Activated CD4-positive, alpha-beta T cell treated with anti-CD3 and anti-CD28 coated beads, Interleukin-2, amount 10 ng/mL, durations not matched to agents 24 days and 14 days (primary cell): ENCODE results near the gene GPR39. TPM values are rescaled to one million over a fixed set of nuclear protein-coding genes. Genes with fewer than 3 reads are reported as not detected.

Experiments used
- DNase-seq: peaks from one replicate; pipeline ENCODE4 v3.0.0; 2022
- H3K27ac Mint-ChIP-seq: one replicate; pipeline ENCODE4 v1.8.0; 2022; ENCODE audit warnings: mild to moderate bottlenecking, mixed read lengths
- H3K27me3 Mint-ChIP-seq: one replicate; pipeline ENCODE4 v1.8.0; 2022; ENCODE audit warnings: mixed read lengths
- H3K36me3 Mint-ChIP-seq: one replicate; pipeline ENCODE4 v1.8.0; 2022; ENCODE audit warnings: low read depth, mild to moderate bottlenecking, mixed read lengths
- H3K4me1 Mint-ChIP-seq: one replicate; pipeline ENCODE4 v1.8.0; 2021; ENCODE audit warnings: mixed read lengths
- H3K4me3 Mint-ChIP-seq: one replicate; pipeline ENCODE4 v1.8.0; 2022; ENCODE audit warnings: mild to moderate bottlenecking, moderate library complexity, mixed read lengths
- H3K9me3 Mint-ChIP-seq: one replicate; pipeline ENCODE4 v1.8.0; 2021; ENCODE audit warnings: mixed read lengths
- intact Hi-C: fragments of 100-400 bp; cut with micrococcal nuclease; formaldehyde crosslinking; loops from one replicate; pipeline ENCODE4 v1.15.1; 2023
- total RNA-seq: library from RNA; stranded (reverse); gene quantifications from 2 replicates; pipeline ENCODE4 v1.2.3, GENCODE V29; 2022

GPR39 gene
- total RNA-seq, 1 donor from 2014 or later, result not detected

DNA sequence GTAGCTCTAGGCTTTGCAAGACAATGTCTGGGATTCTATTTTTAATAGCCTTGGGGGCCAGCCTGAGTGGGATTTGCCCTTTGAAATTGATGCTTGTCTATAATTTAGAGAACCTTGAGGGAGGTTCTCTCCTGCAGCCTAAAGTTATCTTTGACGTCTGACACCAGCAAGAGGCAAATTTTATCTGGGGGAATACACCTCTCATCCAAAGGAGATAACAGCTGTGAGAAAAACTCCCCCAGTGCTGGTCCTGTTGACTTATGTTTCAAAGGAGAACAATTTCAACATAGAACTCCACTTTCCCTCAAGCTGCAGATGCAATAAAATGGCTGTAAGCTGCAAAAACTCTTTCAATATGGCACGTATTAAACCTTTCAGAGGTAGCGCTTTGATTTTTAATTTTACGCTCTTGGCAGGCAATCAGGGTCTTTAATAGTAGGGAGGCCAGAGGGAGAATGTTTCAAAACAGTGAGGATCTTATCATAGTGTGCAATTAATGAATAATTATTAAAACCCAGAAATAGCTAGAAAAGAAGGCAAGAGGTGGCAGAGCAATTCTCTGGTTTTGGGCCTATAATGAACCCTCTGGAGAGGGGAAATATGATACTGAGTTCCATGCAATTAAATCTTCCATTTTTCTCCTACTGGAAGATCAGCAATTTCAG, 191.0 kb downstream of the GPR39 start:
- Mint-ChIP-seq H3K36me3 (no peaks in the 10 kb centered on the region), H3K4me3 (no peak overlapping the region), H3K4me1 (no peaks in the 10 kb centered on the region), H3K27ac (no peak overlapping the region), H3K27me3 (no peaks in the 10 kb centered on the region), H3K9me3 (no peaks in the 10 kb centered on the region)
- no peak for DNase-seq
- intact Hi-C loops, result no loop called here

DNA sequence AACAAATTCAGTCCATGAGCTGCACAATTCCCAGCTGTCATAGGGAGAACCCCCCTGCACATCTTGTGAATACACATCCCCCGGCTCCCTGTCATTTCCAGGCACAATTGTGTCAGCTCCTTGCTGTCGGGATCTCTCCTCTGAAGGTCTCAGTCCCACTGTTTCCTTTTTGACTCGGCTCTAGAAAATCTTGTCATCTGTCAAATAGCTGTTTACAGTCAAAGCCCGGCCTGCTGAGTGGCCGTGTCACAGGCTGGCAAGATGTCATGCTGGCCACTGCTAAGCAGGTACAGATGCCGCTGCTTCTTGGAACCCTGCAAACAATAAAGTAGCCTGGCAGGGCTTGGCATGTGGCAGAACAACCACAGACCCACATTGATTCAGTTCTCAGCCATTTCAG, 191.7 kb downstream of the GPR39 start:
- no peaks in the 10 kb centered on the region for H3K4me1 Mint-ChIP-seq
- no peaks in the 10 kb centered on the region for H3K9me3 Mint-ChIP-seq
- intact Hi-C loops, result no loop called here
- no peak for DNase-seq
- H3K27me3 Mint-ChIP-seq, result no peaks in the 10 kb centered on the region
- no peak overlapping the region for H3K4me3 Mint-ChIP-seq
- H3K27ac Mint-ChIP-seq, result peak overlapping the region; percentile 58
- no peaks in the 10 kb centered on the region for H3K36me3 Mint-ChIP-seq

DNA sequence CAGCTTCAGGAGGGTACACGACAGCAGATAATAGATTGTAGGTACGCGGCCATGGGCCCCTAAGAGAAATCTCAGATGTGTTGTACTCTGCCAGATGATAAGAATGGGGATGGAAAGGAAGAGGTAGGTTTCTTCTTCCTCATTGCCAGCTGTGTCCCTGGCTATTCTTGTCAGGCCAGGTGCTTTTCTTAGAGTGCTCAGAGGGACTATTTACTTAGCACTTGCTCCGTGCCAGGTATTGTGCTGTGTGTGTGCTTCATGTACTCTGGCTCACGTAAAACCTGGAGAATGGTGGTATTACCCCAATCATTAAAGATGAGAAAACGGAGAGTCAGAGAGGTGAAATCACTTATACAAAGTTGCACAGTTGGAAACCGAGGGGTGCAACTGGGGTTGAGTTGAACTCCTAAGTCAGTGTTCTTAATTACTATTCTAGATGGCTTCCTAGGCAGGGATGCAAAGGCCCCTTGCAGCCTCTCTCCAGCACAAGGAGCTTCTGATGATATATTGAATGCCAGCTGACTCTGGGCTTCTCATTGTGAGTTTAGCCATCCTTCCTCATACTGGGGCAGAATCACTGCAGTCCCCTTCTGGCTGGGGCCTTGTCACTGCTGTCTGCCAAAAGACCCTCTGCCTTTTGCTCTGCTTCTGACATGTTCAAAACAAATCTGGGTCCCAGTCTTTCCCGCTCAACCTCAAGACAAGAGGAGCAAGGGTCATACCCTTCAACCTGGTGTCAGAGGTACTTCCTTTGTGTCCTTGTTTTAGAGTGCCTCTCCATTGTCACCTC, 192.7 kb downstream of the GPR39 start:
- Mint-ChIP-seq H3K9me3 (no peaks in the 10 kb centered on the region), H3K4me3 (no peak overlapping the region), H3K27me3 (no peaks in the 10 kb centered on the region), H3K4me1 (no peaks in the 10 kb centered on the region), H3K27ac (no peak overlapping the region), H3K36me3 (no peaks in the 10 kb centered on the region)
- no peak for DNase-seq
- intact Hi-C loops, result no loop called here

DNA sequence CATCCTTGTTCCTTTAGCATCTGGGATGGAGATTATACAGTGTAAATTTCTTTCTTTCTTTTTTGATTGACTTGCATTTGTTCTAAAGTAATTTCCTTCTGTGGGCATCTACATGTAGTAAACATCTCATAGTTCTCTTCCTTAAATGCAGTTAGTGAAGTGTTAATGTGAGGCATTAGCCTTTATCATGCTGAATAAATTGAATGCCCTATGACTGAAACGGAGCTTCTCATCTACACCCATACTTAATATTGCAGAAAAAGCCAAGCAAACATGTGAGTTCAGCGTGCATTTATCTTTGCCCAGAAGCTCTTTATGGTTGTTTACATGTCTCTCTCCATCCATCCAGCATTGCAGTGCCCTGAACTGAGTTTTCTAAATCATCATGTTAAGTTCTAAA, 195.1 kb downstream of the GPR39 start:
- Mint-ChIP-seq H3K4me1 (no peaks in the 10 kb centered on the region), H3K9me3 (no peaks in the 10 kb centered on the region), H3K36me3 (no peaks in the 10 kb centered on the region), H3K27me3 (no peaks in the 10 kb centered on the region), H3K4me3 (no peak overlapping the region), H3K27ac (no peak overlapping the region)
- no peak for DNase-seq
- intact Hi-C loops, result no loop called here

DNA sequence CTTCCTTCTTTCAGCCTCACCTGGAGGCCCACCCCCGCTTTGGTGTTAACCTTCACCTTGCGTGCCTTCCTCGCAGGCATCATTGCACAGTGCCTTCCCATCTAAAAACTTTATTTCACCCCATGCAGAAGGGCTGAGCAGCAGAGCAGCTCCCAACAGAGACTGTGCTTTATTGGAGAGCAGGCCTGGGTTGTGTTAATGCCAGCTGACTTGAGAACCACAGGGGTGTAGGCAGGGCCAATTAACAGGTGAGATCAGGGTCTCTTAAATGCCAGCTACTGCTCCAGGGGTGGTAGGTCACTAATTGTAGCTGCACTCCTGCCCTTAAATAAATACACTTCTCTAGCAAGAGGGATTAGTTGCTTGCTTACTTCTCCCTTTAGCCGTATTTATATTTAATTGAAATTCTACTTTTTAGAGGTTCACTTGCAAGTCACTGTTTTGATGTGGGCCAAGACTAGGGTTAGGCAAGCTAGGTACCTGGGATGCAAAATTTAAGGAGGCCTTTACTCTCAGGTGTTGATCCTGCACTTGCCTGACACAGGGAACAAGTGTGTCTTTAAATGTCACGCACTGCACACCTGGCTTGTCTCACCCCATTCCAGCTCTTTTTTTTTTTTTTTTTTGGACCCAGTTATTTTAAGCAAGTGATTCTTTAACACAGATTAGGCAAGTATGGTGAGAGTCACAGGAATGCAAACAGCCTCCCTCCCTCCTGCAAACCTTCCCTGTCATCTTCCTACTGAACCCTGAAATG, 198.9 kb downstream of the GPR39 start:
- Mint-ChIP-seq H3K27ac (no peak overlapping the region), H3K4me3 (no peak overlapping the region), H3K9me3 (no peaks in the 10 kb centered on the region), H3K27me3 (no peaks in the 10 kb centered on the region), H3K36me3 (no peaks in the 10 kb centered on the region), H3K4me1 (no peaks in the 10 kb centered on the region)
- intact Hi-C loops, result no loop called here
- no peak for DNase-seq

DNA sequence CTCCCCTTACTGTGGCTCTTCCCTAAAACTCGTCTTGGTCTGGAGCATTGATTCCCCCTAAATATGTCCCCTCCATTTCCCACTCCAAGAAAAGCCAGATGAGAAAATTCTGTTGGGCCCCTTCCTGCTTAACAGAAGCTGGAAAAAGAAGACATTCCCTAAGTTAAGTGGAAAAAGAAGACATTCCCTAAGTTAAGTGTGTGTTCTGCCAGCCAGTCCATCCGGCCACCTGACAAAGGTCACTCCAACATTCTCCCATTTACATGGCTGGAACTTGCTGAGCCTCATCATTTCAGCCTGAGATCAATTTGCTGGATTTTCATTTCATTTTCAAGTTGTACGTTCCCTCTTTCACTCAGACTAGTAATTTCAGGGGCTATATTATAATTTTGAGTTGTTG, 201.4 kb downstream of the GPR39 start:
- Mint-ChIP-seq H3K27ac (no peak overlapping the region), H3K9me3 (no peaks in the 10 kb centered on the region), H3K4me3 (no peak overlapping the region), H3K36me3 (no peaks in the 10 kb centered on the region), H3K4me1 (no peaks in the 10 kb centered on the region), H3K27me3 (no peaks in the 10 kb centered on the region)
- intact Hi-C loops, result no loop called here
- no peak for DNase-seq

DNA sequence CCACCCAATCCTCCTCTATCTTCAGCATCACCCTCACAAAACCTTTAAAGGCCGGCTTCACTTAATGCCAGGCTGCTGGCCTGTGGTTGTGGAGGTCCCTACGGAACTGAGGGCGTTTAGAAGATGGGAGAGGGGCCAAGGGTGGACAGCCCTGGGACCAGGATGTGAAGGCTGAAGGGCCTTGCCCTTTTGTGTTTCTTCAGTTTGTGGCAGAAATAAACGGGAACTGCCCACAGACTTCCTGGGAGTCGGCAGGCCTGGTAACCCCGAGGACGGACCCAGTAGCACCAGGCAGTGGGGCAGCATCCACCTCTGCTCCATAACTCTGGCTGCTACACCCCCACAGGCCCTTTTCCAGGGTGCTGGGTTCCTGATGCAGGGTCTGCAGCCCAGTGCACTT, 202.1 kb downstream of the GPR39 start:
- H3K27me3 Mint-ChIP-seq, result no peaks in the 10 kb centered on the region

DNA sequence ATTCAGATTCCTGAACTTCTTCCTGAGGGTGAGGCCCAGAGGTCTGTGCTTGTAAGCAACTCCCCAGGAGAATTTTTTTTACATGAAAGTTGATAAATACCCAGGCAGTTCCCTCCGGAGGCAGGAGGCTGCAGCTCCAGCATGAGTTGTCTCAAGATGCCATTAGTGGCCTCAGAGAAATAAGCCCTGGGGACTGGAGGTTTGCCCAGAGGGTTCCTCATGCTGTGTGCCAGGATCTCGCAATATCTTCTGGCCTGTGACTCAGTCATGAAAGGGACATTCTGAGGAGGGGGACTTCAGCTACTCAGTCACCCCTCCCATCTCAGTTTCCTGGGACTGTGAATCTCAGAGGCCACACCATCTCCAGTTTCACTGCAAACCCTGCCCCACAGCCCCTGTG, 203.5 kb downstream of the GPR39 start:
- no peaks in the 10 kb centered on the region for H3K4me1 Mint-ChIP-seq
- no peak overlapping the region for H3K4me3 Mint-ChIP-seq
- H3K36me3 Mint-ChIP-seq, result no peaks in the 10 kb centered on the region
- no peaks in the 10 kb centered on the region for H3K9me3 Mint-ChIP-seq
- no peaks in the 10 kb centered on the region for H3K27me3 Mint-ChIP-seq
- no peak for DNase-seq
- no peak overlapping the region for H3K27ac Mint-ChIP-seq
- intact Hi-C loops, result no loop called here

More for the DNA sequence above, 202.1 kb downstream of the GPR39 start:
- no peak for DNase-seq
- Mint-ChIP-seq H3K27ac (no peak overlapping the region), H3K4me1 (no peaks in the 10 kb centered on the region), H3K4me3 (no peak overlapping the region), H3K9me3 (no peaks in the 10 kb centered on the region), H3K36me3 (no peaks in the 10 kb centered on the region)
- intact Hi-C loops, result no loop called here

DNA sequence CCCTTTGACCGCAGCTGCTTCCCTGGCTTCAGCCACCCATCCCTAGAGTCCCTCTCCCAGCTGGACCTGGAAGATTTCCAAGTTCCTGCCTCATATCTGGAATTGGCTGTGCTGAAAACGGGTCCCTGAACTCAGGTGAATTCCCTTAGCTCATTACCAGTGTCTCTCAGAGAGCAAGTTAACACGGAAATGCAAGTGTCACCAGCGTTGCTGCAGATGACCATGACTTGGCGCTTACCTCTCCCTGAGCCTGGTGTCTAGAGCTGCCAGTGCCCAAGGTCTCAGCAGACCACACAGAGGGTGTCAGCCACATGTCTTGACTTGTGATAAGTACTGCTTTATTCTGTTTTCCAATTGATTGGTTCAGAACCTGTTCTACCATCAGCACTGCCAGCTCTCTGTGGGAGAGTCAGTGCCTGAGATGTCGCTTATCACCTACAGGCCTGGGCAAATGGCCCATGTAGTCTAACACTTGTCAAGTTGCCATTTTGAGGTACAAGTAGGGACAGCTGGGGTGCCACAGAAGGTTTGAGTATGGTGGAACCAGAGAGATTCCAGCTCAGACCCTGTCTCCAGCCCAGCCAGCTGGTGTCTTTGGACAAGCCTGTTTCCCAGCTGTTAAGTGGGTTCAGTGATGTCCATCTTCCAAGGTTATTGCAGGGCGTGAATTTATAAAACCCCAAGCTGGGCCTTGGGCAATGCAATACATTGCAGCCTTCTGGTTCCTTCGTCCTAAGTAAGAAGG, 204.7 kb downstream of the GPR39 start:
- Mint-ChIP-seq H3K4me3 (no peak overlapping the region), H3K27me3 (no peaks in the 10 kb centered on the region), H3K4me1 (no peaks in the 10 kb centered on the region), H3K27ac (no peak overlapping the region), H3K36me3 (no peaks in the 10 kb centered on the region), H3K9me3 (no peaks in the 10 kb centered on the region)
- DNase-seq, result no peak
- intact Hi-C loops, result no loop called here

DNA sequence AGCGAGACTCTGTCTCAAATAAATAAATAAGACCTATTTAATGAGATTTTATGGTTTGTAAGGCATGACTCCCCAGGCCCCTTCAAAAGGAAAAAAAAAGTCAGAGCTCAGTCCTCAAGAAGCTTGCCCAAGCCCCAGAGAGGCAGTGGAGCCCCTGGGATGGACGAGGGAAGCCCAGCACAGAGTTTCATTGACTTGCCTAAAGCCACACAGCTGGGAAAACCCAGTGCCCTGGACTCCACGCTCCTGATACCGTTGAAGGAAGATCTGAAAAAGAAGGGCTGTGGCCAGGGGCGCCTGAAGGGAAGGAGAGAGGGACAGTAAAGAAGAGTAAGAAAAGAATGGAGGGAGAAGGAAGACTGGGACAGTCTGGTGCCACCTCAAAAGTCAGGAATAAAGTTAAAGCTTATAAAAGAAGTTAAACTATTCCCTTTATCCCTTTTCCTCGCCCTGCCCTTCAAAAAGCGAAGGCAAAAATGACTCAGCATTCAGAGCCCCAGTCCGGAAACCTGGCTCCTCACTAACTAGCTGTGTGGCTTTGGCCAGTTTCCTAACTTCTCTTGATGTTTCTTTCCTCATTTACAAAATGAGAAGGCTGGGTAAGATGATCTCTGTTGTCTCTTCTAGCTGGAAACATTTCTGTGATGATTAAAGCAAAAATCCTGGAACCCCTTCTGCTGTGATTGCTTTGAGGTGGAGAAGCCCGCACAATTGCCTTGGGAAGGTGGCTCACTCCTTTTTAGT, 206.7 kb downstream of the GPR39 start:
- Mint-ChIP-seq H3K9me3 (no peaks in the 10 kb centered on the region), H3K4me1 (no peaks in the 10 kb centered on the region), H3K27me3 (no peaks in the 10 kb centered on the region), H3K4me3 (no peak overlapping the region), H3K36me3 (no peaks in the 10 kb centered on the region), H3K27ac (no peak overlapping the region)
- no peak for DNase-seq
- intact Hi-C loops, result no loop called here

DNA sequence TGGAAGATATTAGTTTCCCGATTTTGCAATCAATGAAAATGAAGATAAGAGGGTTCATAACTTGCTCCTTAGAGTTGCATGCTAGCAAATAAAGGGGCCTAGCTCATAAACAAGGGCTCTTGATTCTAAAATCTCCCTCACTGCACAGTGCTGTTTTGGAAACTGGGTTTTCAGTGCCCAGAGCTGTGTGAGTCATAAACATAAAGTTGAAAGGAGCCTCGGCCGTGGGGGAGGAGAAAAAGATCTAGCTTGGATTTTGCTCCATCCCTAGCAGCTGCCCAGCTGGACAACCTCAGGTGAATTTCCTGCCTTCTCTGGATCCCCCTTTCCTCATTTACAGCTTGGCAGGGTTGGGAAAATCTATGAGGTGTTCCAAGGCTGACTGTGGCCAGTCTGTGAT, 210.9 kb downstream of the GPR39 start:
- Mint-ChIP-seq H3K27me3 (no peaks in the 10 kb centered on the region), H3K9me3 (no peaks in the 10 kb centered on the region), H3K36me3 (no peaks in the 10 kb centered on the region), H3K4me3 (no peak overlapping the region), H3K4me1 (no peaks in the 10 kb centered on the region), H3K27ac (no peak overlapping the region)
- no peak for DNase-seq
- intact Hi-C loops, result no loop called here

DNA sequence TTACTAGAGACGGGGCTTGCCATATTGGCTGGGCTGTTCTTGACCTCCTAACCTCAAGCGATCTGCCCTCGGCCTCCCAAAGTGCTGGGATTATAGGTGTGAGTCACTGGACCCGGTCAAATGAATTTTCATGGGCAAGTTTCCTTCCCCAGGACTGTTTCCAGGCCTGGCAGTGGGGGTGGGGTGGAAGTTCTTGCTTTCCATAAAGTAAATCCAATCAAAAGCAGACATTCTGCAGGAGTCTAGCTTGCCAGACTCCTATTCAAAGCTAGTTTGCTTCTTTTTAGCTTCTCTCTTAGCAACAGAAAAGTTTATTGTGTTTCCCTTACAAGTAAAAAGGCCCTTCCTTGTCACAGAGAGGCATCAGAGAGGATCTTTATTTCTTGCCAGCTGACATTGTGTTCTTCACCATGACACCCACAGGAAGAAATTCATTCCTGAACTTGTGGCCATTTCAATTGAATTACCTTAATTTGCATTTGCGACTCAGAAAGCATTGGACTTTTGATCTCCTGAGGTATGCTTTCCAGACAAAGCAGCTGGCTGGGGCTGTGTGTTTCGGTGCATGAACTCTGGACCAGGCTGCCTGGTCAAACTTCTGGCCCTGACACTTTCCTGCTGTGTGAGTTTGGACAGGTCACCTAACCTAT, 215.5 kb downstream of the GPR39 start:
- intact Hi-C loops, result no loop called here
- Mint-ChIP-seq H3K9me3 (no peaks in the 10 kb centered on the region), H3K27ac (no peak overlapping the region), H3K36me3 (no peaks in the 10 kb centered on the region), H3K4me1 (no peaks in the 10 kb centered on the region), H3K27me3 (no peaks in the 10 kb centered on the region), H3K4me3 (no peak overlapping the region)
- DNase-seq, result no peak

DNA sequence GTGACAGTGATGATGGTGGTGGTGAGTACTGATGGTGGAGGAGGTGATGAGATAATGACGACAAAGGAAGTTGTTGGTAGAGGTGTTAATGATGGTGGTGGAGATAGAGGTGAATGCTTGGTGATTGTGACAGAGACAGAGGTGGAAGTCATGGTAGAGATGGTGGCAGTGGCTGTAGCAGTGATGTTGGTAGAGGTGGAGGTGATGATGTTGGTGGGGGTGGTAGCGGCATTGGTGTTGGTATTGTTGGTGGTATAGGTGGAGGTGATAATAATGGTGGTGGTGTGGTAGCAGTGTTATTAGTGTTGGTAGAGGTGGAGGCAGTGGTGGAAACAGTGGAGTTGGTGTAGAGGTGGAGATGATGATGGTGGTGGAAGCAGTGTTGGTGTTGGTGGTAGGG, 217.0 kb downstream of the GPR39 start:
- Mint-ChIP-seq H3K36me3 (no peaks in the 10 kb centered on the region), H3K4me1 (no peaks in the 10 kb centered on the region), H3K9me3 (no peaks in the 10 kb centered on the region), H3K4me3 (no peak overlapping the region), H3K27me3 (no peaks in the 10 kb centered on the region), H3K27ac (no peak overlapping the region)
- intact Hi-C loops, result no loop called here
- DNase-seq, result no peak
